BJ (cell line): Measurements from ENCODE around the gene C14orf119. TPM values are rescaled to one million over a fixed set of nuclear protein-coding genes. Genes with fewer than 3 reads are reported as not detected.

Experiments
- CTCF ChIA-PET: fragments of 350-600 bp; formaldehyde crosslinking; extraction: SDS; loops from one replicate; lab custom pipeline; 2021; ENCODE audit warnings: antibody characterized with exemption, inconsistent platforms; lab: Yijun Ruan, JAX
- POLR2A ChIA-PET: fragments of 300-600 bp; sonication (Branson Sonifier 250); formaldehyde crosslinking; extraction: SDS; loops from one replicate; lab custom pipeline; 2021; ENCODE audit warnings: antibody characterized with exemption; lab: Charles Lee
- DNase-seq: peaks from one replicate; pipeline ENCODE4 v3.0.0-alpha.2; 2011; ENCODE audit warnings: low read depth
- H3K27me3 ChIP-seq: 2 replicates; pipeline ENCODE4 v1.6.0; 2011; ENCODE audit warnings: low read length; ENCODE audit not compliant: control insufficient read depth, insufficient read depth
- H3K36me3 ChIP-seq: 2 replicates; pipeline ENCODE4 v1.5.1; 2011; ENCODE audit warnings: low read length; ENCODE audit not compliant: control insufficient read depth, insufficient read depth
- H3K4me3 ChIP-seq: 2 replicates; pipeline ENCODE4 v1.5.1; 2011; ENCODE audit warnings: low read depth, mild to moderate bottlenecking, control low read depth, low read length
- polyA plus RNA-seq: library from polyadenylated mRNA; depleted of rRNA; stranded (reverse); fragments of >200 nt; gene quantifications from 2 replicates; pipeline ENCODE4 v1.2.3, GENCODE V29; 2011
- TF ChIP-seq, protein P1 (sequence below): IDR thresholded peaks from 2 replicates; pipeline ENCODE4 v1.5.1; 2011; ENCODE audit warnings: low read depth, mild to moderate bottlenecking, control low read depth, inconsistent platforms, low read length, moderate library complexity; ENCODE audit not compliant: insufficient read depth

Gene C14orf119
- polyA plus RNA-seq, 1 experiment: 104 TPM

DNA sequence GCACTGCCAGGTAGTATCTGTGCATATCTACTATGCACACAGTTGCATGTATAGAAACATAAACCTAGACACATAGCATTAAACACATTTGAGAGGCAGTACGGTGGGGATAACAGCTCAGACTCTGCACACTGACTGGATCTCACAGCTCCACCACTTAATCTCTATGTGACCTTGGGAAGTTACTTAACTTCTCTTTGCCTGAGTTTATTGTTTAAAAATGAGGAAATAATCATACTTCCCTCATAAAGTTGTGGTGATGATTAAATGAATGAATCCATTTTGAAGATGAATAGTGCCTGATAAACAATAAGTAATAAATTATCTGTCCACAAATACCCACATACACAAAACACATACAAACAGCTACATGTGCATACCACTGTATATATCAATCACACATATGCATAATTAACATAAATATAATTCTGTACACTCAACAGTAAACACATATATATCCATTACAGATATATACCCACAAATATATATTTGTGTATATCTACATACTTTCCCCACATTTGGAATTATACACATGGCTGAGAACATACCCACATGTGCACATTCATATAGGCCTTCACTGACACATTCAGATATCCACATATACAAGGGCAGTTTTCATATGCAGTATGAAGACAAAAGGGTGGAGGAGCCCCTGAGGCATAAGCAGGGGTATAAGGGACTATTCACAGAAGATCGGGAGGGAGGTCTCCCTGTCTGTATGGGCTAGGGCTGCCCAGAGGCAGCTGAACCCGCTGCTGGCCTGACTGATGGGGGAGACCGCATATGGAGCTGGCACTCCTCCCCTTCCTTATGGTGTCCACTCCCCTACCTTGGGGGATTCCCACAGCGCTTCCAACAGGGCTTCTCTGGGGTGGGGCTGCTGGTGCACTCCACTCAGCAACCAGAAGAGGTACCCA, 43.9 kb upstream of the C14orf119 start:
- DNase-seq: no peak
- TF ChIP-seq, protein P1, sequence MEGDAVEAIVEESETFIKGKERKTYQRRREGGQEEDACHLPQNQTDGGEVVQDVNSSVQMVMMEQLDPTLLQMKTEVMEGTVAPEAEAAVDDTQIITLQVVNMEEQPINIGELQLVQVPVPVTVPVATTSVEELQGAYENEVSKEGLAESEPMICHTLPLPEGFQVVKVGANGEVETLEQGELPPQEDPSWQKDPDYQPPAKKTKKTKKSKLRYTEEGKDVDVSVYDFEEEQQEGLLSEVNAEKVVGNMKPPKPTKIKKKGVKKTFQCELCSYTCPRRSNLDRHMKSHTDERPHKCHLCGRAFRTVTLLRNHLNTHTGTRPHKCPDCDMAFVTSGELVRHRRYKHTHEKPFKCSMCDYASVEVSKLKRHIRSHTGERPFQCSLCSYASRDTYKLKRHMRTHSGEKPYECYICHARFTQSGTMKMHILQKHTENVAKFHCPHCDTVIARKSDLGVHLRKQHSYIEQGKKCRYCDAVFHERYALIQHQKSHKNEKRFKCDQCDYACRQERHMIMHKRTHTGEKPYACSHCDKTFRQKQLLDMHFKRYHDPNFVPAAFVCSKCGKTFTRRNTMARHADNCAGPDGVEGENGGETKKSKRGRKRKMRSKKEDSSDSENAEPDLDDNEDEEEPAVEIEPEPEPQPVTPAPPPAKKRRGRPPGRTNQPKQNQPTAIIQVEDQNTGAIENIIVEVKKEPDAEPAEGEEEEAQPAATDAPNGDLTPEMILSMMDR: no peak
- peaks cover 3% of the 10 kb centered on the region; the same call in 1 of the 2 replicates for H3K36me3 ChIP-seq
- H3K4me3 ChIP-seq: no peak overlapping the region
- ChIA-PET POLR2A (no interaction called here), CTCF (interaction anchor here (0.7 to 19.2 kb wide), 9 partner anchors 8 to 95 kb away, joined by 3 to 539 read pairs (median 4); partner anchors contain the start of genes AJUBA, HAUS4 and PSMB11)
- H3K27me3 ChIP-seq: no peaks in the 10 kb centered on the region

DNA sequence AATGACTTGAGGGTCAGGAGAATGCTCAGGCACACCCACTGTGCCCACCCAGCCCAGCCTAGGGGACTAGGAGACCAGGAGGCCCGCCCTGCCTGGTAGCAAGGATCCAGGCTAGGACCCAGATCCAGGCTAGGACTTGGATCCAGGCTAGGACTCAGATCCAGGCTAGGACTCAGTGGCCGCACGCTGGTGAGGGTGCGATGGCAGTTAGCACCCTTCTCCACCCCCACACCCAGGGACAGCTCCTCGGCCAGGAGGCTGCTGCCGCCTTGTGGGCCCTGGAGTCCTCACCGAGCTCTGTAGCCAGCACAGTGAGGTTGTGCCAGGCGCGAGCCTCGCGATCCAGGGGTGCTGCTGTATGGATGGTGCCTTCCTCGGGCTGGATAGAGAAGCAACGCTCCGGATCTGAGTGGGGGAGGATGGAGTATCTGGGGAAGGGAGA, 43.1 kb upstream of the C14orf119 start:
- peaks cover 3% of the 10 kb centered on the region; the same call in 1 of the 2 replicates for H3K36me3 ChIP-seq
- CTCF ChIA-PET: interaction anchor here (1.1 to 19.2 kb wide), 3 partner anchors 15 to 96 kb away, joined by 3 to 539 read pairs (median 3); partner anchors contain the start of genes AJUBA and HAUS4
- no peaks in the 10 kb centered on the region for H3K27me3 ChIP-seq
- no peak overlapping the region for H3K4me3 ChIP-seq
- TF ChIP-seq, protein P1: peak; percentile 36; the same call in 1 of the 2 replicates
- POLR2A ChIA-PET: no interaction called here
- no peak for DNase-seq

DNA sequence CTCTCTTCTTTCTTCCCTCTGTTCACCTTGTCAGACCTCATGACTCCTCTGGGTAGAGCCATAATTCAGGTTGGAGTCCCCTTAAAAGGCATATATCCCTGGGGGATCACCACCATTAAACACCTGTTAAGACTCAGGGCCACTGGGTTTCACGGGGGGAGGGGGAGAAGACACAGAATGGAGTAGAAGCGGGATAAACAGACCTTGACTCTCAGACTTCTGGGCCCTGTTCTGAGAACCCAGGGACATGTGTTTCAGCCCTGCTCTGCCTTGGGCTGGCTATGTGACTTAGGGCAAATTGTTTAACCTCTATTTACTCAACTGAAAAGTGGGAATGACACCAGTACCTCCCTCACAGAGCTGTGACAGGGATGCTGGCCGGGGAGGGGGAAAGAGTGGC, 42.6 kb upstream of the C14orf119 start:
- no peak for DNase-seq
- Histone ChIP-seq H3K36me3 (peaks cover 3% of the 10 kb centered on the region; the same call in 1 of the 2 replicates), H3K27me3 (no peaks in the 10 kb centered on the region), H3K4me3 (no peak overlapping the region)
- ChIA-PET POLR2A (no interaction called here), CTCF (interaction anchor here (2.2 to 19.2 kb wide), 2 partner anchors 14 to 63 kb away, joined by 5 to 539 read pairs; partner anchors contain the start of gene AJUBA)
- TF ChIP-seq, protein P1: no peak

DNA sequence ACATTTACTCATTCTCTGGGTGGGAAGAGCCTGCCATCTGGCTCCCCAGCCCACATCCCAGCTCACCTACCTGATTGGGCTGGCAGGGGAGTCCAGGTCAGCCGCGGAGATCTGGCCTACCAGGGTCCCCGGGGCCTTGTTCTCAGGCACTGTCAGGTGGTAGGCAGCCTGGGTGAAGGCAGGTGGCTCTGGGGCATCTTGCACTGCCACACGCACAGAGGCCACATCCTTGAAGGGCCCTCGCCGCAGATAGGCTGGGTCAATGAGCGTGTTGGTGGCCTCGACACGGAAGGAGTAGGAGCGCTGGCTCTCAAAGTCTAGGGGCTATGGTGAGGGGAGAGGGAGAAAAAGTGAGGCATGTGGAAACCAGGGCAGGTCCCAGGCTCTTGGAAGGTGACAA, 41.9 kb upstream of the C14orf119 start:
- POLR2A ChIA-PET: no interaction called here
- CTCF ChIA-PET: interaction anchor here (0.7 to 19.2 kb wide), 5 partner anchors 14 to 136 kb away, joined by 3 to 539 read pairs (median 57); partner anchors contain the start of gene AJUBA

More for the DNA sequence above, 41.9 kb upstream of the C14orf119 start:
- H3K27me3 ChIP-seq: no peaks in the 10 kb centered on the region
- H3K4me3 ChIP-seq: no peak overlapping the region
- H3K36me3 ChIP-seq: peaks cover 3% of the 10 kb centered on the region; the same call in 1 of the 2 replicates
- DNase-seq: no peak
- TF ChIP-seq, protein P1: no peak
